ENCODE measurements around the gene LRRC3. TPM values are rescaled to one million over a fixed set of nuclear protein-coding genes. Genes with fewer than 3 reads are reported as not detected.

The LRRC3 gene
- total RNA-seq, 1 donor from 2014 or later, result 2.5 TPM

GRCh38 chr21:44508426-44508710 lies 53.1 kb downstream of the LRRC3 start:
- no peaks in the 10 kb centered on the region for H3F3A ChIP-seq (ENCODE audit: low read depth)
- no peak overlapping the region for H3K4me2 ChIP-seq
- Mint-ChIP-seq H3K4me3 (no peak overlapping the region), H3K4me1 (peaks cover 7% of the 10 kb centered on the region), H3K27ac (no peak overlapping the region), H3K9me3 (no peaks in the 10 kb centered on the region), H3K27me3 (ENCODE audit: insufficient read depth, low read depth) (peaks cover 2% of the 10 kb centered on the region), H3K36me3 (no peaks in the 10 kb centered on the region)
- peaks cover 7% of the 10 kb centered on the region for H3K4me1 ChIP-seq
- H3K36me3 ChIP-seq, result no peaks in the 10 kb centered on the region
- TF ChIP-seq CTCF (IDR thresholded peaks at IDR 0.05) (no peak), EZH2 (IDR thresholded peaks at IDR 0.05) (no peak), EZH2phosphoT487 (IDR thresholded peaks at IDR 0.05) (no peak)
- H4K20me1 ChIP-seq (ENCODE audit: low read depth), result no peaks in the 10 kb centered on the region
- H3K9ac ChIP-seq, result no peak overlapping the region
- no peaks in the 10 kb centered on the region for H3K79me2 ChIP-seq (ENCODE audit: low read depth)
- H3K27me3 ChIP-seq, result no peaks in the 10 kb centered on the region
- H2AFZ ChIP-seq (replicated peaks), result no peak overlapping the region
- H3K9me3 ChIP-seq (ENCODE audit: low read depth), result no peaks in the 10 kb centered on the region
- DNase-seq (ENCODE audit: low spot score), result no peak
- H3K27ac ChIP-seq, result no peak overlapping the region
- H3K4me3 ChIP-seq, result no peak overlapping the region

- Histone ChIP-seq H3K4me2 (no peak overlapping the region), H3K27me3 (no peaks in the 10 kb centered on the region), H3K36me3 (no peaks in the 10 kb centered on the region), H3K27ac (no peak overlapping the region), H3F3A (ENCODE audit: low read depth) (no peaks in the 10 kb centered on the region), H3K4me3 (no peak overlapping the region), H3K9me3 (ENCODE audit: low read depth) (no peaks in the 10 kb centered on the region), H3K79me2 (ENCODE audit: low read depth) (no peaks in the 10 kb centered on the region), H3K4me1 (peaks cover 7% of the 10 kb centered on the region), H4K20me1 (ENCODE audit: low read depth) (no peaks in the 10 kb centered on the region), H2AFZ (replicated peaks) (no peak overlapping the region), H3K9ac (no peak overlapping the region)
- Mint-ChIP-seq H3K9me3 (no peaks in the 10 kb centered on the region), H3K4me3 (peak overlapping the region; percentile 48), H3K36me3 (no peaks in the 10 kb centered on the region), H3K4me1 (peaks cover 7% of the 10 kb centered on the region), H3K27me3 (ENCODE audit: insufficient read depth, low read depth) (peaks cover 4% of the 10 kb centered on the region), H3K27ac (no peak overlapping the region)
- TF ChIP-seq EZH2 (IDR thresholded peaks at IDR 0.05) (no peak), EZH2phosphoT487 (IDR thresholded peaks at IDR 0.05) (no peak), CTCF (IDR thresholded peaks at IDR 0.05) (no peak)
- no peak for DNase-seq (ENCODE audit: low spot score)
These were observed 53.6 kb downstream of the LRRC3 start for GRCh38 chr21:44508711-44509445.

- H3K4me2 ChIP-seq, result no peak overlapping the region
- peaks cover 4% of the 10 kb centered on the region for H3K27me3 Mint-ChIP-seq (ENCODE audit: insufficient read depth, low read depth)
- H3K4me3 Mint-ChIP-seq, result no peak overlapping the region
- no peaks in the 10 kb centered on the region for H3K27me3 ChIP-seq
- no peaks in the 10 kb centered on the region for H3F3A ChIP-seq (ENCODE audit: low read depth)
- no peaks in the 10 kb centered on the region for H4K20me1 ChIP-seq (ENCODE audit: low read depth)
- no peak for TF ChIP-seq EZH2 (IDR thresholded peaks at IDR 0.05)
- no peak overlapping the region for H2AFZ ChIP-seq (replicated peaks)
- no peaks in the 10 kb centered on the region for H3K9me3 Mint-ChIP-seq
- H3K4me3 ChIP-seq, result no peak overlapping the region
- no peak overlapping the region for H3K27ac ChIP-seq
- peak overlapping the region; percentile 36 for H3K27ac Mint-ChIP-seq
- no peaks in the 10 kb centered on the region for H3K36me3 Mint-ChIP-seq
- H3K36me3 ChIP-seq, result no peaks in the 10 kb centered on the region
- peaks cover 7% of the 10 kb centered on the region for H3K4me1 ChIP-seq
- DNase-seq (ENCODE audit: low spot score), result no peak
- H3K9me3 ChIP-seq (ENCODE audit: low read depth), result no peaks in the 10 kb centered on the region
- H3K9ac ChIP-seq, result no peak overlapping the region
- H3K4me1 Mint-ChIP-seq, result peaks cover 7% of the 10 kb centered on the region
- H3K79me2 ChIP-seq (ENCODE audit: low read depth), result no peaks in the 10 kb centered on the region
These were observed 54.2 kb downstream of the LRRC3 start for GRCh38 chr21:44509539-44509938.

GRCh38 chr21:44510109-44510507 lies 54.8 kb downstream of the LRRC3 start:
- TF ChIP-seq EZH2phosphoT487 (IDR thresholded peaks at IDR 0.05) (no peak), EZH2 (IDR thresholded peaks at IDR 0.05) (no peak), CTCF (IDR thresholded peaks at IDR 0.05) (no peak)
- H3K36me3 ChIP-seq, result no peaks in the 10 kb centered on the region
- no peak overlapping the region for H2AFZ ChIP-seq (replicated peaks)
- Mint-ChIP-seq H3K4me1 (peaks cover 7% of the 10 kb centered on the region), H3K27ac (no peak overlapping the region), H3K36me3 (no peaks in the 10 kb centered on the region), H3K9me3 (no peaks in the 10 kb centered on the region), H3K27me3 (ENCODE audit: insufficient read depth, low read depth) (peaks cover 4% of the 10 kb centered on the region), H3K4me3 (no peak overlapping the region)
- no peak for DNase-seq (ENCODE audit: low spot score)
- no peaks in the 10 kb centered on the region for H3F3A ChIP-seq (ENCODE audit: low read depth)
- peak overlapping the region; percentile 71 for H3K4me2 ChIP-seq
- H3K4me1 ChIP-seq, result peaks cover 7% of the 10 kb centered on the region
- no peaks in the 10 kb centered on the region for H3K9me3 ChIP-seq (ENCODE audit: low read depth)
- H3K27ac ChIP-seq, result no peak overlapping the region
- H3K79me2 ChIP-seq (ENCODE audit: low read depth), result no peaks in the 10 kb centered on the region
- no peak overlapping the region for H3K4me3 ChIP-seq
- H3K9ac ChIP-seq, result no peak overlapping the region
- no peaks in the 10 kb centered on the region for H4K20me1 ChIP-seq (ENCODE audit: low read depth)
- no peaks in the 10 kb centered on the region for H3K27me3 ChIP-seq

All from neural progenitor cell (in vitro differentiated cells).